HG02623 (cell line): ENCODE results near the gene MBD3L2.
"Not testable (repeated sequence)": the region's sequence is repeated elsewhere in the genome, so short reads cannot be mapped to it uniquely, and the experiment has no call there.

Experiments
- ATAC-seq: cut with Tn5 transposase; IDR thresholded peaks from one replicate; pipeline ENCODE4 v1.9.1; 2021; ENCODE audit warnings: moderate library complexity; ENCODE audit not compliant: unreplicated experiment

Gene MBD3L2

GRCh38 chr19:7049021-7049420 is at the start of gene MBD3L2:
MBD3L2 (plus strand) TSS chr19:7049321; CDS start chr19:7049374, 53 bp downstream.
- not testable (repeated sequence) for ATAC-seq

DNA sequence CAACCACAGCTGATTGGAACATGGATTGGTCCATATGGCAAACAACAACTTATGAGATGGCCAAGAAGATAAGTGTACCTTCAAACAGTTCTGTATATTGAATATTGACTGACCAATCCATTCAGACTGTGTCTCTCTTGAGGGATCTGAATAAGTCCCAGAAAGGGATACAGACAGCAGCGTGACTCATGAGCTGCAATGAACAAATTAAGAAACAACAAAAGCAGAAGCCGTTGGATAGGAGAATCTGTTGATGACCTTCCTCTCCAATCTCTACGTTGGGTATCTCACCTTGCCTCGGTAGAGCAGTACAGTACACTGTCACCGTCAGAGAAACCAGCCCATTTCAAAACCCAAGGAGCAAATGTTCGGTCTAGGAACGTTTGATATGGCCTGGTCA is 49.2 kb upstream of the MBD3L2 start:
- no peak for ATAC-seq

DNA sequence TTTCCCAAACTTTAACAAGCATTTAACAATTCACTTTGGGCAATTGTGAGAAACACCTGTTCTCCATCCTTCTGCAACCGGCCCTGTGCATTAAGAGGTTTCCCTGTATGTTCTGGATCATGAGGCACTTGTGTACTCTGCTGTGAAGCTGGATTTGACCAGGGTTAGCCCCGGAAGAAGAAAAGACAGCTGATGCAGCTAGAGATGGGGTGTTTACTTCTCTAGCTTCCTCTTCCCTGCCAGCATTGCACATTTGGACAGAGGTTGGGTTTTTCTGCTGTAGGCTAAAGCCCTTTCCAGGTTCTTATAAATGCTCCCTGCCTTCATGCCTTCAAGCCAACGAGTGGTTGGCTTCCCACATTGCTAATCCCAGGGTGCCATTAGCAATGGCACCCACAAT is 48.8 kb upstream of the MBD3L2 start:
- ATAC-seq = no peak

GRCh38 chr19:7000816-7001215 is 48.3 kb upstream of the MBD3L2 start:
- ATAC-seq = no peak

DNA sequence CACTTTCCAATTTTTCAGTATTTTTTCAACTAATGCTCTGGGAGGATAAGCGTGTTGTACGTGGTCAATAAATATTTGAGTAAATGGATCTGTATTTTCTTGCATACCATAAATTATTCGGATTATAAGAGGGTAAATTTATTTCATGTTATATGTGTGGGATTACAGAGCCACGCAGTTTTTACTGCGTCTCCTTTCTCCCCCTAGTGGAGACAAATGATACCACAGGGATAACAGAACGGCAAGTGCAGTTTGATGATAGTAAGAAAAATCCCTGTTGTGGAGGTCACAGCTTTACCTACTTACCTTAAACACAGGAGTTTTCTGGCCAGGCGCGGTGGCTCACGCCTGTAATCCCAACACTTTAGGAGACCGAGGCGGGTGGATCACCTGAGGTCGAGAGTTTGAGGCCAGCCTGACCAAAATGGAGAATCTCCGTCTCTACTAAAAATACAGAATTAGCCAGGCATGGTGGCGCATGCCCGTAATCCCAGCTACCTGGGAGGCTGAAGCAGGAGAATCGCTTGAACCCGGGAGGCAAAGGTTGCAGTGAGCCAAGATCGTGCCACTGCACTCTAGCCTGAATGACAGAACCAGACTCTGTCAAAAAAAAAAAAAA is 44.7 kb upstream of the MBD3L2 start:
- no peak for ATAC-seq

DNA sequence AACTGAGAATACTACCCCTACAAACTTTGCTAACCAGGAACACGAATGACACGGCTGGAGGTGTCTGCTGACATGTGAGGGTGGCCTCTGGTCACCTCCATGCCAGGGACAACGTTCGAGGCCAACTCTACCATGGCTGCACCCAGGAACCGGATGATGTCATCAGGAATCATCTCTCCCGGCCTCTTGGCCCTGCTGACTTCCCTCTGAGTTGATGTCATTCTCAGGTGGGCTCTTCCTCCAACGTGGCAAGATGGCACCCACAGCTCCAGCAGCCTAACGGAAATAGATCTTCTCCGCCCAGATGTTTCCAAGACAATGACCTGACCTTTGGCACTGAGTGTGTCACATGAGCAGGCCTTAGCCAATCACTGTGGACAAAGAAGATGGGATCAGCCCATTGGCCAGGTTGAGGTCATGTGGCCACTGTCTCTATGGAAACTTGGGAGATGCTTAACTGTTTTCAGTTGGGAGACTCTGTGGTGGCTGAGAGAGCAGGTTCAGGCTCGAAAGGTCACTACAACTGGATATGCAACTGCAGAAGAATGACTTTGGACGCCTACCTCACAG is 42.9 kb upstream of the MBD3L2 start:
- ATAC-seq = no peak

- no peak for ATAC-seq
Measured at GRCh38 chr19:7007859-7008258, 41.3 kb upstream of the MBD3L2 start.

GRCh38 chr19:7010722-7011593 is 38.2 kb upstream of the MBD3L2 start:
- no peak for ATAC-seq

GRCh38 chr19:7013678-7014077 is 35.4 kb upstream of the MBD3L2 start:
- ATAC-seq = no peak

DNA sequence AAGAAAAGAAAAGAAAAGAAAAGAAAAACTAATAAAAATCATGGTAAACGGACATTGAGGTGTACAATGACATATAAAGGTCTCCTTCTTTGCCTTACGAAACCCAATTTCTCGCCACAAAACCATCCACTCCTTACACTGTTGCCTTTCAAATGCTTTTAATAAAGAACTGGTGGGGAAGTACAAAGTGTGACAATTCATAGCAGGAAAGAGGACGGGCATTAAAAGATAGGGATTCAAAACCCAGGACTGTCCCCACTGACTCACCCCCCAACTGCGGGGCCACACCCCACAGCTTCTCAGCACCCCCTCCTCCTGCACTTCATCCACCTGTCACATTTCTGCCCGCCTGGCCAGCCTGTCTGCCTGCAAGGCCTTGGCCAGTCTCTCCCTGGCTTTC is 30.3 kb upstream of the MBD3L2 start:
- ATAC-seq = no peak

GRCh38 chr19:7021331-7021730 is 27.8 kb upstream of the MBD3L2 start, which contains the start of gene MBD3L2B:
MBD3L2B (minus strand) TSS chr19:7021431; CDS start chr19:7021397, 34 bp downstream.
- ATAC-seq = not testable (repeated sequence)

- ATAC-seq = not testable (repeated sequence)
Measured at GRCh38 chr19:7028790-7029189, 20.3 kb upstream of the MBD3L2 start.

DNA sequence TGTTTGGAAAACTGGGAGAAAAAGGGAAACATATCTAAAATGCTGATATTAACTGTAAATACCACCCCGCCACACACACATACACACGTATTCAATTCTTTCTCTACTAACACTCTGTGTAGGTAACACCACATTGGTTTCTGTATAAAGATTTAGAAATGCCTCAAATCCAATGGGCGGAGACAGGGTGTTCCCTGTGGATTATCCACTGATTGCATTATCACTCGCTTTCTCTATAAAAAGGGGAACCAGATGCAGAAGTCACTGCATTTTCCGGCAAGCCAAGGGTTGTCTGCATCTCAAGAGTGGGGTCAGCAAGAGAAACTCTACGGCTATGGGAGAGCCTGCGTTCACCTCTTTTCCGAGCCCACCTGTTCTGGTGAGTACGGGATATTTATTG is 18.8 kb upstream of the MBD3L2 start, which contains the start of gene MBD3L5:
TSS of gene MBD3L5 (plus strand) at position 301 of the 400 bp plus-strand sequence. CDS start at position 335, 34 bp downstream.
- not testable (repeated sequence) for ATAC-seq

GRCh38 chr19:7040079-7040478 is 9.0 kb upstream of the MBD3L2 start, which contains the start of gene MBD3L4:
MBD3L4 (minus strand) TSS chr19:7040179; CDS start chr19:7040144, 35 bp downstream.
- not testable (repeated sequence) for ATAC-seq

GRCh38 chr19:7041563-7041962 is 7.6 kb upstream of the MBD3L2 start:
- ATAC-seq = not testable (repeated sequence)

GRCh38 chr19:7051421-7051820 is 2.3 kb downstream of the MBD3L2 start:
- not testable (repeated sequence) for ATAC-seq

- not testable (repeated sequence) for ATAC-seq
Measured at GRCh38 chr19:7052896-7053295, 3.8 kb downstream of the MBD3L2 start.

DNA sequence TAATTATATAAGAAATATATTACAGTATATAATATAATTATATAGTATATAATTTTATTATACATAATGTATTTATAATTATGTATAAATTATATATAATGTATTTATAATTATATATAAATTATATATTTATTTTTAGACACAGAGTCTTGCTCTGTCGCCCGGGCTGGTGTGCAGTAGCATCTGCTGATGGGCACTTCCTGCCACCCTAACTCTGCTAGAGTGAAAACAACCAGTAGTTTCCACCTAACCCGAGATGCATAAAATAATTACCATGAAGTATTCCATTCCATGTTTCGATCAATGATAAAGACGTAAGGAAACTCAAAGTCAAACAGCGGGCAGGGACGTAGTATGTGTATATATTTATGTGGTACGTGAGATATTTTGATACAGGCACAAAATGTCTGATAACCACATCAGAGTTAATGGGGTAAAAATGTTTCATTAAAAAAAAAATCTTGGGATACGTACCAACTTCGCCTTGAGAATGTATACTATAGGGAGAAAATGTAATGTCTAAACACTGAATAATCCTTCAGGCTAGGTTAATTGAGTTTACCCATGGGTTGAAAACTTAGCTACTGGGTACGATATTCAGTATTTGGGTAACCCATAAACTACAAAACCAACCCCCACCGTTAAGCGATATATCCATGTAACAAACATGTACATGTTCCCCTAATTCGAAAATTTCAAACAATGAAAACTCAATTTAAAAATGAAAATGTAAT is 5.7 kb downstream of the MBD3L2 start:
- ATAC-seq = not testable (repeated sequence)

- ATAC-seq = not testable (repeated sequence)
Measured at GRCh38 chr19:7055679-7056078, 6.6 kb downstream of the MBD3L2 start.

- ATAC-seq = not testable (repeated sequence)
Measured at GRCh38 chr19:7056371-7056770, 7.2 kb downstream of the MBD3L2 start.

GRCh38 chr19:7058576-7058975 is 9.5 kb downstream of the MBD3L2 start, which contains the start of gene MBD3L3:
MBD3L3 (minus strand) TSS chr19:7058676; CDS start chr19:7058605, 71 bp downstream.
- ATAC-seq = not testable (repeated sequence)
